Astrocyte (in vitro differentiated cells and primary cell): Measurements from ENCODE around the gene SLC24A4.

Source experiments
- CTCF ChIP-seq: IDR thresholded peaks from 2 replicates; pipeline ENCODE4 v1.5.1; 2011; ENCODE audit warnings: low read depth, mild to moderate bottlenecking, inconsistent platforms, low read length, moderate library complexity; ENCODE audit not compliant: insufficient read depth
- EZH2 ChIP-seq: IDR thresholded peaks from 2 replicates; pipeline ENCODE4 v1.6.1; 2012; ENCODE audit warnings: mild to moderate bottlenecking, low read length, inconsistent platforms; ENCODE audit not compliant: insufficient read depth

GRCh38 chr14:92473969-92474535 is 151.1 kb downstream of the SLC24A4 start:
- TF ChIP-seq CTCF (no peak), EZH2 (no peak)
